ENCODE measurements around the gene GSK3B. TPM values are rescaled to one million over a fixed set of nuclear protein-coding genes. Genes with fewer than 3 reads are reported as not detected.

GSK3B gene
- total and polyA plus RNA-seq, 10 of the 15 experiments (the other 5 are each of a cell fraction or from before 2014, with no cell fraction given): 8.5 to 49.8 (median 25.5) TPM

- no peak for TF ChIP-seq ZNF274 (IDR thresholded peaks at IDR 0.05; ENCODE audit: insufficient read depth, insufficient read length)
- TF ChIP-seq ZNF24 (IDR thresholded peaks at IDR 0.05): no peak
- TF ChIP-seq PRDM15 (CRISPR knock-in tag; IDR thresholded peaks at IDR 0.05): no peak
- TF ChIP-seq, protein P1, sequence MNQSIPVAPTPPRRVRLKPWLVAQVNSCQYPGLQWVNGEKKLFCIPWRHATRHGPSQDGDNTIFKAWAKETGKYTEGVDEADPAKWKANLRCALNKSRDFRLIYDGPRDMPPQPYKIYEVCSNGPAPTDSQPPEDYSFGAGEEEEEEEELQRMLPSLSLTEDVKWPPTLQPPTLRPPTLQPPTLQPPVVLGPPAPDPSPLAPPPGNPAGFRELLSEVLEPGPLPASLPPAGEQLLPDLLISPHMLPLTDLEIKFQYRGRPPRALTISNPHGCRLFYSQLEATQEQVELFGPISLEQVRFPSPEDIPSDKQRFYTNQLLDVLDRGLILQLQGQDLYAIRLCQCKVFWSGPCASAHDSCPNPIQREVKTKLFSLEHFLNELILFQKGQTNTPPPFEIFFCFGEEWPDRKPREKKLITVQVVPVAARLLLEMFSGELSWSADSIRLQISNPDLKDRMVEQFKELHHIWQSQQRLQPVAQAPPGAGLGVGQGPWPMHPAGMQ (IDR thresholded peaks at IDR 0.05; ENCODE audit: borderline replicate concordance): no peak
Observed at GRCh38 chr3:119998166-119998565, 96.1 kb downstream of the GSK3B start (continued).

- H3K9ac ChIP-seq (ENCODE audit: control insufficient read depth, insufficient read depth, low read length): no peak overlapping the region
- CTCF ChIA-PET: no interaction called here
- DNase-seq (ENCODE audit: low read depth, low spot score) (no peak), FAIRE-seq (no peak), ATAC-seq (no peak; the same call in 2 of the 3 replicates)
- in situ Hi-C loops (cut with MboI) (no loop called here), intact Hi-C loops (cut with micrococcal nuclease; ENCODE audit: unreplicated experiment) (no loop called here)
- RAD21 ChIA-PET (ENCODE audit: unreplicated experiment): no interaction called here
- no peak overlapping the region for H3K27ac ChIP-seq (ENCODE audit: control insufficient read depth, insufficient read depth)
- no peaks in the 10 kb centered on the region for H3K4me1 ChIP-seq (ENCODE audit: control insufficient read depth, insufficient read depth, low read length)
- no peaks in the 10 kb centered on the region for H3K27me3 ChIP-seq (replicated peaks in 1 of 2; ENCODE audit: control insufficient read depth in 2 of 2, insufficient read depth in 2 of 2, low read length in 1 of 2)
- POLR2A ChIA-PET: no interaction called here
- SMC1A ChIA-PET (ENCODE audit: uncharacterized antibody, unreplicated experiment): interaction anchor here (1.2 to 1.5 kb wide), 2 partner anchors 51 to 91 kb away, joined by 3 to 6 read pairs; no protein-coding TSS in a partner anchor
- no peak overlapping the region for H2AFZ ChIP-seq (ENCODE audit: control insufficient read depth, low read depth, low read length)
- H3K9me3 ChIP-seq (replicated peaks; ENCODE audit: control insufficient read depth, insufficient read depth, low read length): peaks cover 3% of the 10 kb centered on the region; the same call in 2 of the 3 replicates
- H3K4me2 ChIP-seq (ENCODE audit: control insufficient read depth, insufficient read depth): no peak overlapping the region
- BruUV-seq (replicated peaks): no TSS peak
- peaks cover 35% of the 10 kb centered on the region for H3K79me2 ChIP-seq (ENCODE audit: control insufficient read depth, insufficient read depth, low read length)
- no peak overlapping the region for H3K4me3 ChIP-seq
- no peaks in the 10 kb centered on the region; a peak in 2 of 4 replicates for H3K36me3 ChIP-seq (ENCODE audit: control insufficient read depth in 2 of 2, insufficient read depth in 2 of 2, low read length in 1 of 2)
- no peaks in the 10 kb centered on the region for H4K20me1 ChIP-seq (ENCODE audit: control insufficient read depth, insufficient read depth)
- TF ChIP-seq CREM (IDR thresholded peaks at IDR 0.05; ENCODE audit: low read depth): no peak
- no peak for TF ChIP-seq GABPA (IDR thresholded peaks at IDR 0.05; ENCODE audit: low read depth)
- no peak for TF ChIP-seq NKRF (conservative IDR thresholded peaks at IDR 0.05)
- no peak for TF ChIP-seq MEF2A (IDR thresholded peaks at IDR 0.05; ENCODE audit: insufficient read depth, low read depth, low read length)
- TF ChIP-seq, protein P2, sequence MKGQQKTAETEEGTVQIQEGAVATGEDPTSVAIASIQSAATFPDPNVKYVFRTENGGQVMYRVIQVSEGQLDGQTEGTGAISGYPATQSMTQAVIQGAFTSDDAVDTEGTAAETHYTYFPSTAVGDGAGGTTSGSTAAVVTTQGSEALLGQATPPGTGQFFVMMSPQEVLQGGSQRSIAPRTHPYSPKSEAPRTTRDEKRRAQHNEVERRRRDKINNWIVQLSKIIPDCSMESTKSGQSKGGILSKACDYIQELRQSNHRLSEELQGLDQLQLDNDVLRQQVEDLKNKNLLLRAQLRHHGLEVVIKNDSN (IDR thresholded peaks at IDR 0.05; ENCODE audit: borderline replicate concordance, extremely low read length, insufficient read depth, low read depth, low read length): no peak
- TF ChIP-seq, protein P3, sequence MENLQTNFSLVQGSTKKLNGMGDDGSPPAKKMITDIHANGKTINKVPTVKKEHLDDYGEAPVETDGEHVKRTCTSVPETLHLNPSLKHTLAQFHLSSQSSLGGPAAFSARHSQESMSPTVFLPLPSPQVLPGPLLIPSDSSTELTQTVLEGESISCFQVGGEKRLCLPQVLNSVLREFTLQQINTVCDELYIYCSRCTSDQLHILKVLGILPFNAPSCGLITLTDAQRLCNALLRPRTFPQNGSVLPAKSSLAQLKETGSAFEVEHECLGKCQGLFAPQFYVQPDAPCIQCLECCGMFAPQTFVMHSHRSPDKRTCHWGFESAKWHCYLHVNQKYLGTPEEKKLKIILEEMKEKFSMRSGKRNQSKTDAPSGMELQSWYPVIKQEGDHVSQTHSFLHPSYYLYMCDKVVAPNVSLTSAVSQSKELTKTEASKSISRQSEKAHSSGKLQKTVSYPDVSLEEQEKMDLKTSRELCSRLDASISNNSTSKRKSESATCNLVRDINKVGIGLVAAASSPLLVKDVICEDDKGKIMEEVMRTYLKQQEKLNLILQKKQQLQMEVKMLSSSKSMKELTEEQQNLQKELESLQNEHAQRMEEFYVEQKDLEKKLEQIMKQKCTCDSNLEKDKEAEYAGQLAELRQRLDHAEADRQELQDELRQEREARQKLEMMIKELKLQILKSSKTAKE (IDR thresholded peaks at IDR 0.05; ENCODE audit: low read depth, poor library complexity, severe bottlenecking): no peak
- no peak for TF ChIP-seq STAT1 (conservative IDR thresholded peaks at IDR 0.05)
- TF ChIP-seq SIN3A (IDR thresholded peaks at IDR 0.05; ENCODE audit: low read depth, low read length): no peak
Observed at GRCh38 chr3:119990888-119991287, 103.4 kb downstream of the GSK3B start.
